ENCODE results near the gene DPH3. TPM values are rescaled to one million over a fixed set of nuclear protein-coding genes. Genes with fewer than 3 reads are reported as not detected.

The DPH3 gene
- total RNA-seq, 4 donors from 2014 or later, result 5.5 to 11.5 (median 8.0) TPM

- peaks cover 12% of the 10 kb centered on the region for H3K36me3 ChIP-seq
- no peaks in the 10 kb centered on the region for H3K9me3 ChIP-seq
- H3K27me3 ChIP-seq, result no peaks in the 10 kb centered on the region
- 85% methylated on average over 3 of the region's 3 CpGs for WGBS
- TF ChIP-seq EP300 (IDR thresholded peaks at IDR 0.05), result no peak
- peaks cover 28% of the 10 kb centered on the region for H3K4me1 ChIP-seq
- DNase-seq (ENCODE audit: low spot score in 2 of 2), result no peak
- no peak overlapping the region for H3K27ac ChIP-seq
- H3K4me3 ChIP-seq, result no peak overlapping the region
Measured at GRCh38 chr3:16286161-16286560, 21.4 kb upstream of the DPH3 start.

GRCh38 chr3:16284633-16285032 is 19.9 kb upstream of the DPH3 start:
- H3K4me3 ChIP-seq, result no peak overlapping the region
- 100% methylated on average over 1 of the region's 1 CpG for WGBS
- H3K36me3 ChIP-seq, result peaks cover 12% of the 10 kb centered on the region
- no peaks in the 10 kb centered on the region for H3K27me3 ChIP-seq
- no peaks in the 10 kb centered on the region for H3K9me3 ChIP-seq
- no peak overlapping the region for H3K27ac ChIP-seq
- TF ChIP-seq CTCF (IDR thresholded peaks at IDR 0.05) (no peak), POLR2A (IDR thresholded peaks at IDR 0.05) (no peak), EP300 (IDR thresholded peaks at IDR 0.05) (no peak), POLR2AphosphoS5 (IDR thresholded peaks at IDR 0.05) (no peak)
- H3K4me1 ChIP-seq, result peaks cover 21% of the 10 kb centered on the region
- no peak for DNase-seq (ENCODE audit: low spot score in 2 of 2)

GRCh38 chr3:16280671-16281070 is 15.9 kb upstream of the DPH3 start:
- H3K4me3 ChIP-seq, result no peak overlapping the region
- TF ChIP-seq EP300 (IDR thresholded peaks at IDR 0.05) (no peak), POLR2AphosphoS5 (IDR thresholded peaks at IDR 0.05) (no peak)
- WGBS, result 80% methylated on average over 2 of the region's 2 CpGs
- no peak for DNase-seq (ENCODE audit: low spot score in 2 of 2)
- peaks cover 14% of the 10 kb centered on the region for H3K36me3 ChIP-seq
- no peak overlapping the region for H3K27ac ChIP-seq
- H3K4me1 ChIP-seq, result no peaks in the 10 kb centered on the region
- no peaks in the 10 kb centered on the region for H3K27me3 ChIP-seq
- H3K9me3 ChIP-seq, result no peaks in the 10 kb centered on the region

GRCh38 chr3:16279010-16279801 is 14.5 kb upstream of the DPH3 start:
- TF ChIP-seq POLR2AphosphoS5 (IDR thresholded peaks at IDR 0.05) (no peak), EP300 (IDR thresholded peaks at IDR 0.05) (no peak)
- no peak overlapping the region for H3K4me3 ChIP-seq
- no peak overlapping the region for H3K27ac ChIP-seq
- no peaks in the 10 kb centered on the region for H3K9me3 ChIP-seq
- DNase-seq (ENCODE audit: low spot score in 2 of 2), result no peak
- no peaks in the 10 kb centered on the region for H3K4me1 ChIP-seq
- H3K36me3 ChIP-seq, result peaks cover 14% of the 10 kb centered on the region
- 70% methylated on average over 3 of the region's 3 CpGs for WGBS
- no peaks in the 10 kb centered on the region for H3K27me3 ChIP-seq

- H3K9me3 ChIP-seq, result no peaks in the 10 kb centered on the region
- WGBS, result 89% methylated on average over 3 of the region's 3 CpGs
- no peak for TF ChIP-seq EP300 (IDR thresholded peaks at IDR 0.05)
- no peak for TF ChIP-seq CTCF (IDR thresholded peaks at IDR 0.05)
- no peak for TF ChIP-seq POLR2A (IDR thresholded peaks at IDR 0.05)
- TF ChIP-seq POLR2AphosphoS5 (IDR thresholded peaks at IDR 0.05), result no peak
Measured at GRCh38 chr3:16277471-16277870, 12.7 kb upstream of the DPH3 start.

GRCh38 chr3:16273867-16274266 is 9.1 kb upstream of the DPH3 start:
- Histone ChIP-seq H3K27me3 (no peaks in the 10 kb centered on the region), H3K36me3 (peaks cover 26% of the 10 kb centered on the region), H3K4me1 (no peaks in the 10 kb centered on the region), H3K4me3 (no peak overlapping the region), H3K9me3 (no peaks in the 10 kb centered on the region), H3K27ac (no peak overlapping the region)
- WGBS, result 80% methylated on average over 2 of the region's 2 CpGs
- DNase-seq (ENCODE audit: low spot score in 2 of 2), result no peak
- TF ChIP-seq CTCF (IDR thresholded peaks at IDR 0.05) (no peak), EP300 (IDR thresholded peaks at IDR 0.05) (no peak), POLR2A (IDR thresholded peaks at IDR 0.05) (no peak), POLR2AphosphoS5 (IDR thresholded peaks at IDR 0.05) (no peak)

More at GRCh38 chr3:16277471-16277870, 12.7 kb upstream of the DPH3 start:
- Histone ChIP-seq H3K27ac (no peak overlapping the region), H3K4me1 (no peaks in the 10 kb centered on the region), H3K27me3 (no peaks in the 10 kb centered on the region), H3K36me3 (peaks cover 10% of the 10 kb centered on the region), H3K4me3 (no peak overlapping the region)
- no peak for DNase-seq (ENCODE audit: low spot score in 2 of 2)
